ENCODE data around the gene COL18A1.

- no peak for TF ChIP-seq CTCF (conservative IDR thresholded peaks at IDR 0.05; ENCODE audit: low read depth, low read length)
- TF ChIP-seq EZH2 (IDR thresholded peaks at IDR 0.05; ENCODE audit: borderline replicate concordance, low read depth, low read length, poor library complexity, severe bottlenecking) = no peak
These were observed 110.5 kb downstream of the COL18A1 start for GRCh38 chr21:45515241-45516061.
